HCEC 1CT (cell line): ENCODE measurements around the gene CDH4.
A peak's percentile ranks its signal among the peaks of the same experiment; 100 is the strongest.

Experiments used
- DNase-seq: peaks from one replicate; pipeline ENCODE4 v3.0.0-alpha.2; 2017

Gene CDH4

DNA sequence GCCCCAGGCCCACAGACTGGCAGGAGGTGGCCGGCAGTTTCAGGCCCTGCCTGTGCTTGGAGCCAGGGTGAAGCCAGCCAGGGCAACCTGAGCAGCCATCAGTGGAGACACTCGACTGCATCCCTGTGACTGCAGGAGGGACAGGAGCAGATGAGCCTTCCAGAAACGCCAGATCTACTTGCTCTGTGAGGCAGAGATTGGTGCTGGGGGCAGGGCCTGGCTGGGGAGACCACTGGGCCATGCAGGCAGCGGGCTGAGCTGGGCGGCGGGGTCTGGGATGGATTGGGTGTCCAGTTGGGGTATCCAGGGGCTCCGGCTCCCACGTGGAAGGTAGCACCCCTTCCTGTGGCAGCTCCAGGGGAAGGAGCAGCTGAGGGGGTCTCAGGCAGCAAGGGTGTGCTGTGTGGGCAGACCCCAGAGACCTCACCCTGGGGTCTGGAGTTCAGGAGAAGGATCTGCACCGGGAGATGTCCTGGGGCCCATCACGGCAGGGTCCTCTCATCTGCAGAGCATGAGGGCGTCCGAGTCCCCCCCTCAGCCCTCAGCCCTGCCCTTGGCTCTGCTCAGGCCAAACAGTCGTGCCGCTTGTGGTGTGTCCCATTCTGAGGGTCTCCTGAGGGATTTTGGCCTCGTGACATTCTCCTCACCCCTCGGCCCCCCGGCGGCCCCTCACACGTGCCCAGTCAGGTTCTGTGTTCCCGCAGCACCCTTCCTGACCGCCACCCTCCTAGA is 478.7 kb downstream of the CDH4 start:
- DNase-seq, result no peak

DNA sequence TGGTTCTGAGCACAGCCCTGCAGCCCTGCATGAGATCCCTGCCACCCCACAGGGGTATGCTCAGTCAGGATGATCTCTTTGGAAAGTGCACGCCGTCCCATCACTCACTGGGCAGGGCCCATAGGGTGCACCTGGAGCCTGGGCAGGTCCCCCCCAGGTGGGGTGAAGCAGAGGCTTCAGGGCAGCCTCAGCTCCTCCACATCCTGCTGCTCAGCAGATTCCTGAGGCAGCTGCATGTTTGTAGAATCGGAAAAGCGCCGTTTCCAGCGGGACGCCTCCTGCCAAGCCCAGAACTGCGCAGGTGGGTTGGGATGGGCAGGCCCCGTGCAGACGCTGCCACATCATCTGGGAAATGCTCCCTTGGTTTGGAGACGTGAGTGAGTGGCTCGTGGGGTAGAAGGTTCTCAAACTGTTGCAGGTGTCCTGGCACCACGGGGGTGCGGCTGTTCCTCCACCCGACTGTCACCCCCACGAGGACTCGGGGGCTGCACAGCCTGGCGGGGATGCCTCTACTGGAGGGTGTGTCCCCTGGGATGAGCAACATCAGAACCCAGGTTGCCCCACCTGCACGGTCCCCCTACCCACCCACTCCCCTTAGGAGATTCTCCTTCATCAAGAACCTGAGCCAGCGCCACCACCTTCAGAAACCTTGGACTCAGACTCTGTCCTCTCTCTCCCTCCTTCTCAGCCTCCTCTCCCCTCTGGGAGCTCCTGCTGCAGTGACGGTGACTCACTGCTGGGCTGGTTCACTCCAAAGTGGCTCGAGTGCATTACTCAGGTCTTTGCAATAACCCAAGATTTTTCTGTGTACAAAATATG is 479.5 kb downstream of the CDH4 start:
- peak; percentile 67 for DNase-seq

GRCh38 chr20:61732511-61733210 is 480.6 kb downstream of the CDH4 start:
- DNase-seq, result no peak

GRCh38 chr20:61733216-61733615 is 481.2 kb downstream of the CDH4 start:
- DNase-seq, result no peak

- no peak for DNase-seq
Observed at GRCh38 chr20:61733891-61734732, 482.1 kb downstream of the CDH4 start.

GRCh38 chr20:61734733-61735502 is 482.9 kb downstream of the CDH4 start:
- DNase-seq, result no peak

GRCh38 chr20:61735503-61735785 is 483.4 kb downstream of the CDH4 start:
- no peak for DNase-seq

GRCh38 chr20:61736001-61736635 is 484.1 kb downstream of the CDH4 start:
- DNase-seq, result no peak

GRCh38 chr20:61736751-61737310 is 484.8 kb downstream of the CDH4 start:
- no peak for DNase-seq

DNA sequence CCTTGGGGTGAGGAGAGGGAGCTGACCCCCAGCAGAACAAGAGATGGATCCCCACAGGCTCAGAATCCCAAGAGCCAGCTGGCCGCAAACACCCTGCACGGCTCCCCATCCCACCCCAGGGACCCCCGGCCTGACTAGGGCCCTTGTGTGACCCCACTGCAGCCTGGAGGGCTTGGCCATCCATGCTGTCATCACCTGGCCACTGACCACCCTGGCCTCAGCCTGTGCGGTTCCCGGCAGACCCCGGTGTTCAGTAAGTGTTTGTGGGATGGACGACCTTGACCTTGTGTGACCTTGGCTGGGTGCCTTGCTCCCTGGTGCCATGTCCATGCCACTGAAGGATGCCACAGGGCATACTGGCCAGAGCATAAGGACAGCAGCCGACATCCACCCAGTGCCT is 485.3 kb downstream of the CDH4 start:
- DNase-seq, result no peak

- DNase-seq, result no peak
Observed at GRCh38 chr20:61737812-61738443, 485.9 kb downstream of the CDH4 start.

- no peak for DNase-seq
Observed at GRCh38 chr20:61738601-61739069, 486.6 kb downstream of the CDH4 start.

DNA sequence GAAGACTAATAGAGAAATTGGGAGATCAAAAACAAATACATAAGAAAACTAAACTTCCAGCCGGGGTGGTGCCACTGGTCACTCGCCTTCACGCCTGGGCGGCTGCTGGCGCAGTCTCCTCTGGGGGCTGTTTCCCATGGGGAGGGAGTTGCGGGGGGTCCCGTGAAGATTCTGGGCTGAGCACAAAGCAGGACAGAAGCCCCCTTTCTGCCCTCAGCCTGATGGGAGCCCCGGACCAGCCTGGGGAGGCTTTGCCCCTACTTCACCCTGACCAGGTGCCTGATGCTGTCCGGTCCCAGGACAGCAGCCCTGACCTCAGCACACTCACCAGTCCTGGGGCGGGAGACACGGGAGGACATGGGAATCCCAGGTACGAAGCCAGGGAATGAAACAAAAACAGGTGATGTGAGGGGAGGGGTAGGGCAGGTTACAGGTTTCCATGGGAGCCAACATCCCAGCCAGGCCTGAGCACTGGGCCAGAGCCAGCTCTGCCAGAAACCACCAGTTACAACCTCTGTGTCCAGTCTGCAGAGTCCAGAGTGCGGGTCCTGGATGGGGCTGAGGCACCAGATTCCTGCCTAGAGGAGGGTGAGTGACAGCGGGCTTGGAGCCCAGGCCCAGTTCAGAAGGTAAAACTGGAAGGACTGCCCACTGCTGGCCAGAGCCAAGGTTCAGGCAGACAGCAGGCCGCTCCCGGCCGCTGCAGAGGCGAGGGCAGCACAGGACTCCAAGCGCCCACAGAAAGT is 487.2 kb downstream of the CDH4 start:
- DNase-seq, result no peak

DNA sequence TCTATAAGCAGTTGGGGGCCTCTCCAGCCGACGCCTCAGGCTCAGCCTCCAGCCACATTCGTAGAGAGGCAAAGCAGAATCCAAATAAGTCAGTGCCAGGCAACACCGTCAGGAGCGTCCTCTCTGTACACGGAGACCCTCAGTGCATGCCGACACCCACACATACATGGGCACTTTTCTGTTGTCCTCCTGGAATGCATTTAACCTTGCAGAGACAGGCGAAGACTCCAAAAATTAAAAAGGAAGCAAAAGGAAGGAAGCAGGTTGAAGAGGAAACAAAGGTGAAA is 487.7 kb downstream of the CDH4 start:
- DNase-seq, result no peak

DNA sequence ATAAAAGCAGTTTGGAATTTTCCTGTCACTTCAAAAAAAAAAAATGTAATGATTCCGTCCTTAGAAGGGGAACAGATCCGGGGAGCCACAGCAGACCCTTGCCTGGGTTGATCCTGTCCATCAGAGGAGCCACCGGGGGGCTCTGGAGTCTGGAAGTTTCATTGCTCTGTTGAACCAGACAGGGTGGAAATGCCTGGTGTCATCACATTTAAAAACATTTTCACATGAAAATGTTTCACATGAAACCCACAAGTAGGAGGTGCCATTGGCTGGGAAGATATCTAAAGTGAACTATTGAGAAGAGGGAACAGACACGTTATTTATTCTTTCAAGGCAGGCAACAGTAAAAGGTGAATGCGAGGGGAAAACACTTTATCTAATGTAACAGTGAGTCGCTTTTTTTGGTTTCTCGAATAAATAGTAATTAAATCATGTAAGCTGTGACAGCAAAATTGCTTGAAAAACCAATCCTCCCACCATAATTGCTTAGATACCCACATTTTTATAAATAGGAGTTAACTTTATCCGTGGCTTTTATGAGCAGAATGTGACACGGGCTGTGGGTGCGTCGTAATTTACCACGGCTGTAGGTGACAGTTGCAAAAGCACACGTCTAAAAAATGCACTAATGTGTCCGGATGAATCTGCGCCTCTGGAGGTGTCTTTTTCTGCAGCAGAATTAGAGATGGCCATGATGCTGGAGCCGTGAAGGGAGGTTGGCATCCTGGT is 490.2 kb downstream of the CDH4 start:
- DNase-seq, result no peak

DNA sequence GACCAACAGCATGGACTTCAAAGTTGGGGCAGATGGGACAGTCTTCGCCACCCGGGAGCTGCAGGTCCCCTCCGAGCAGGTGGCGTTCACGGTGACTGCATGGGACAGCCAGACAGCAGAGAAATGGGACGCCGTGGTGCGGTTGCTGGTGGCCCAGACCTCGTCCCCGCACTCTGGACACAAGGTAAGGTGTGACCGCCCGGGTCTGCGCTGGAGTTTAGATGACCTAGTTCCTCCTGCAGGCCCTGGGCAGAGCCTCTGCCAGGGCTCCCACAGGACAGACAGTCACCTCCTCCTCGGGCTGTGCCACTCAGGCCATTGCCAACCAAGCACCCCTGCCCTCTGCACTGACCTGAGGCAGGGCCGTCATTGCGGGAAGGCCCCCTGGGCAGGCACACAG is 491.5 kb downstream of the CDH4 start:
- no peak for DNase-seq

DNA sequence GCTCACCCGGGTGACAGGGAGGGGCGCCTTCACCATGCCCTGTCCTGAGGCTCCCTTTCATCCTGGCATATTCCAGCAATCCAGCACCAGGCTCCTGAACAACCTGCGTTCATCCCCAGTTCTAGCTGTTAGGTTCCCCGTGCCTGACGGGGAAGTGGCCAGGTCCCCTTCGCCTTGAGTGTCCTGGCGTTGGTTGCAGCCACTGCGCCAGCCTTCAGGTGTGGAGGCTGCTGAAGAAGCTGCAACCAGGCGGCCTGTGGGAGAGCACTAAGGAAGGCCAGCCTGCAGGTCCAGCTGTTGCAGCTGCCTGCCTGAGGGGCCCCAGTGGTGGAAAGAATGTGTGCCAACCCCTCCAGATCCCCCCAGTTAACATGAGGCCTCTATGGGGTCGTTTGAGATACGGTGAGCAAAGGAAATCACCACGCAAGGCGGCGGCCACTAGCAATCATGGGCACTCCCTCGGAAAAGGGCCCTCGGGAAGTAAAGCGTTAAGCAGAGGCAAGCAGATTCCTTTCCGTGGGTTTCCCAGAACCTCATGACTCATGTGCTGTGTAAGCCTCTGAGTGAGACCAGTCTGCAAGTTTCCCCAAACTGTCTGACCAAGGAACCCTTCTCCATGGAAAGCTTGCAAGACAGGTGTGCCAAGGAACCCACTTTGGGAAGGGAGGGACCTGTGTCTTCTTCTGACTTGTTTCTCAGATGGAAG is 492.8 kb downstream of the CDH4 start:
- peak; percentile 13 for DNase-seq

- DNase-seq, result no peak
Observed at GRCh38 chr20:61745397-61746146, 493.5 kb downstream of the CDH4 start.
